ENCODE measurements around the gene FIBCD1. TPM values are rescaled to one million over a fixed set of nuclear protein-coding genes. Genes with fewer than 3 reads are reported as not detected.

FIBCD1 gene
- total and polyA plus RNA-seq, 9 of the 15 experiments (the other 6 are each of a cell fraction or from before 2014, with no cell fraction given): 0.53 to 1.2 (median 0.95) TPM; not detected in 4

- no peak; the same call in none of the 3 replicates for ATAC-seq
- 1% methylated on average over 31 of the region's 31 CpGs for WGBS (ENCODE audit: insufficient coverage, low coverage, missing lambda C conversion rate)
- Histone ChIP-seq H3K79me2 (ENCODE audit: control insufficient read depth, insufficient read depth, low read length) (no peaks in the 10 kb centered on the region), H3K27me3 (ENCODE audit: control insufficient read depth in 2 of 2, insufficient read depth in 2 of 2, low read length in 2 of 2) (peaks cover 97 to 100% of the 10 kb centered on the region in 2 experiments), H3K9me3 (replicated peaks; ENCODE audit: control insufficient read depth, insufficient read depth, low read depth, low read length) (no peaks in the 10 kb centered on the region), H3K36me3 (ENCODE audit: control insufficient read depth, insufficient read depth, low read length) (no peaks in the 10 kb centered on the region), H3K4me1 (replicated peaks in 1 of 2; ENCODE audit: control insufficient read depth in 2 of 2, insufficient read depth in 2 of 2, low read length in 2 of 2) (peaks cover 0 to 55% of the 10 kb centered on the region in 2 experiments; a peak in 1 of 5 replicates), H3K4me3 (no peak overlapping the region), H4K20me1 (replicated peaks; ENCODE audit: control insufficient read depth, insufficient read depth, low read length) (peaks cover 89% of the 10 kb centered on the region), H2AFZ (ENCODE audit: low read depth, low read length) (no peak overlapping the region), H3K27ac (ENCODE audit: extremely low read depth, low read depth, low read length) (no peak overlapping the region), H3K4me2 (ENCODE audit: insufficient read depth, low read length) (no peak overlapping the region), H3K9ac (ENCODE audit: insufficient read depth in 1 of 2, low read depth in 2 of 2, low read length in 2 of 2) (peak overlapping the region in 1 of 2 experiments; percentile 2; a peak in 1 of 4 replicates), H3K9me1 (ENCODE audit: control insufficient read depth, insufficient read depth, low read length) (no peaks in the 10 kb centered on the region)
- intact Hi-C loops (cut with micrococcal nuclease) (no loop called here), in situ Hi-C loops (cut with MboI) (no loop called here)
- ChIA-PET POLR2A (interaction anchor here (0.6 to 26.8 kb wide), 10 partner anchors 3 to 115 kb away, joined by 3 to 582 read pairs (median 3); no protein-coding TSS in a partner anchor), CTCF (ENCODE audit: low intra/inter-chr PET ratio) (no interaction called here)
- no TSS peak for BruUV-seq (replicated peaks)
- DNase-seq (ENCODE audit: extremely low read depth in 1 of 4, low spot score in 3 of 4): peak in 2 of 4 experiments; percentile 64 to 76
- FAIRE-seq: no peak
- TF ChIP-seq, protein P1, sequence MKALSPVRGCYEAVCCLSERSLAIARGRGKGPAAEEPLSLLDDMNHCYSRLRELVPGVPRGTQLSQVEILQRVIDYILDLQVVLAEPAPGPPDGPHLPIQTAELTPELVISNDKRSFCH (CRISPR knock-in tag; IDR thresholded peaks at IDR 0.05): no peak
- TF ChIP-seq, protein P1 (tag; IDR thresholded peaks at IDR 0.05): no peak
- TF ChIP-seq HDAC3 (IDR thresholded peaks at IDR 0.05; ENCODE audit: borderline replicate concordance, partially characterized antibody) (no peak), COPS2 (conservative IDR thresholded peaks at IDR 0.05) (no peak), BHLHE40 (IDR thresholded peaks at IDR 0.05; ENCODE audit: low read length) (peak; percentile 16; the same call in 1 of the 2 replicates), KAT8 (IDR thresholded peaks at IDR 0.05; ENCODE audit: low read depth) (no peak), NFIC (IDR thresholded peaks at IDR 0.05) (no peak), CBFA2T2 (conservative IDR thresholded peaks at IDR 0.05) (no peak), ZFP36 (IDR thresholded peaks at IDR 0.05; ENCODE audit: low read depth, low read length, partially characterized antibody) (peak; percentile 42), POLR2A (conservative IDR thresholded peaks at IDR 0.05) (no peak), BACH1 (tag; IDR thresholded peaks at IDR 0.05) (no peak), ZFP1 (CRISPR knock-in tag; IDR thresholded peaks at IDR 0.05) (no peak), HDAC1 (IDR thresholded peaks at IDR 0.05) (no peak), KLF16 (IDR thresholded peaks at IDR 0.05) (no peak), ZBTB2 (IDR thresholded peaks at IDR 0.05) (no peak)
- TF ChIP-seq, protein P2, sequence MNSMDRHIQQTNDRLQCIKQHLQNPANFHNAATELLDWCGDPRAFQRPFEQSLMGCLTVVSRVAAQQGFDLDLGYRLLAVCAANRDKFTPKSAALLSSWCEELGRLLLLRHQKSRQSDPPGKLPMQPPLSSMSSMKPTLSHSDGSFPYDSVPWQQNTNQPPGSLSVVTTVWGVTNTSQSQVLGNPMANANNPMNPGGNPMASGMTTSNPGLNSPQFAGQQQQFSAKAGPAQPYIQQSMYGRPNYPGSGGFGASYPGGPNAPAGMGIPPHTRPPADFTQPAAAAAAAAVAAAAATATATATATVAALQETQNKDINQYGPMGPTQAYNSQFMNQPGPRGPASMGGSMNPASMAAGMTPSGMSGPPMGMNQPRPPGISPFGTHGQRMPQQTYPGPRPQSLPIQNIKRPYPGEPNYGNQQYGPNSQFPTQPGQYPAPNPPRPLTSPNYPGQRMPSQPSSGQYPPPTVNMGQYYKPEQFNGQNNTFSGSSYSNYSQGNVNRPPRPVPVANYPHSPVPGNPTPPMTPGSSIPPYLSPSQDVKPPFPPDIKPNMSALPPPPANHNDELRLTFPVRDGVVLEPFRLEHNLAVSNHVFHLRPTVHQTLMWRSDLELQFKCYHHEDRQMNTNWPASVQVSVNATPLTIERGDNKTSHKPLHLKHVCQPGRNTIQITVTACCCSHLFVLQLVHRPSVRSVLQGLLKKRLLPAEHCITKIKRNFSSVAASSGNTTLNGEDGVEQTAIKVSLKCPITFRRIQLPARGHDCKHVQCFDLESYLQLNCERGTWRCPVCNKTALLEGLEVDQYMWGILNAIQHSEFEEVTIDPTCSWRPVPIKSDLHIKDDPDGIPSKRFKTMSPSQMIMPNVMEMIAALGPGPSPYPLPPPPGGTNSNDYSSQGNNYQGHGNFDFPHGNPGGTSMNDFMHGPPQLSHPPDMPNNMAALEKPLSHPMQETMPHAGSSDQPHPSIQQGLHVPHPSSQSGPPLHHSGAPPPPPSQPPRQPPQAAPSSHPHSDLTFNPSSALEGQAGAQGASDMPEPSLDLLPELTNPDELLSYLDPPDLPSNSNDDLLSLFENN (IDR thresholded peaks at IDR 0.05; ENCODE audit: low read depth in 2 of 2, low read length in 2 of 2): 0 out of 4 replicates have a peak, but pooled peaks of 1 of the 2 experiments have one; percentile 25
These were observed 16.8 kb downstream of the FIBCD1 start for GRCh38 chr9:130921989-130922892.

Data from K562 (cell line).